NCI-H524 (cell line): ENCODE measurements around the gene TFDP2.
"Not testable (repeated sequence)": the region's sequence is repeated elsewhere in the genome, so short reads cannot be mapped to it uniquely, and the experiment has no call there.

Experiments used
- DNase-seq, 2 experiments: peaks; one replicate each; lab custom pipeline; 2025; lab: John Stamatoyannopoulos, UW

The TFDP2 gene

DNA sequence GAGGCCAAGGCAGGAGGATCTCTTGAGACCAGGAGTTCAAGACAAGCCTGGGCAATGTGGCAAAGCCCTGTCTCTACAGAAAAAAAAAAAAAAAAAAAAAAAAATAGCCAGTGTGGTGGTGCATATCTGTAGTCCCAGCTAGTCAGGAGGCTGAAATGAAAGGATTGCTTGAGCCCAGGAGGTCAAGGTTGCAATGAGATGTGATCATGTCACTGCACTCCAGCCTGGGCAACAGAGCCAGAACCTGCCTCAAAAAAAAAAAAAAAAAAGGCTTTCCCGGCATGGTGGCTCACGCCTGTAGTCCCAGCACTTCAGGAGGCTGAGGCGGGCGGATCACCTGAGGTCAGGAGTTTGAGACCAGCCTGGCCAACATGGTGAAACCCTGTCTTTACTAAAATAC lies 73.7 kb downstream of the TFDP2 start:
- not testable (repeated sequence) for DNase-seq

DNA sequence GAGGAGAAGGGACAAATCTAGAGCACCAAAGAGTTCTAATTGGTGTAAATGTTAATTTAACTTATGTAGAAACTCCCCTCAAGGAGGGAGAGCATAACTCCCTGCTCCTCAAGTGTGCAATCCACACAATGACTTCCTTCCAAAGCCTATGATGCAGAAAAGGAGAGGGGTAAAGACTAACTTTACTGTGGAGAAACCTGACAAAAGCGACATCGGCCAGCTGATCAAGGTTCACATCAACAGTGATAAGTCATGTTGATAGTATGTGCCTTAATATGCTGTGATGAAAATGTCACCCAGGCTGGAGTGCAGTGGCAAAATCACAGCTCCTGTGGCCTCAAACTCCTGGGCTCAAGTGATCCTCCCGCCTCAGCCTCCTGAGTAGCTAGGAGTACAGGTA lies 76.5 kb downstream of the TFDP2 start:
- DNase-seq: no peak

DNA sequence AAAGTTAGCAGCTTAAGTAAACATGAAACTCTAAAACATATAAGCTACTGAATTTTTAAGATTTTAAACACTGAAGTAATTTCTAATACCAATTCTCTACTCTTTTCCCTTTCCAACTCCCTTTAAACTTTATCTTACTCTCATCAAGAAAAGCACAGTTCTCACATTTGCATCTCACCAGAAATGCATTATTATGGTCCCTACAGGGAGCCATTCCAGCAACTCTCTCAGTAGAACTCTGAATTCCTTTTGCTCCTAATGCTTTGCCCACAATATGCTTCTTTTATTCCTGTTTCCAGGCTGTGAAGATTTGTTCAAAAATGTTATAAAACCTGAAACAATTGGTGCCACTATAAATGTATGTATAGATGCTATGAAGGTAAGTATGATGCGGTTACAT lies 83.4 kb downstream of the TFDP2 start:
- DNase-seq: no peak

DNA sequence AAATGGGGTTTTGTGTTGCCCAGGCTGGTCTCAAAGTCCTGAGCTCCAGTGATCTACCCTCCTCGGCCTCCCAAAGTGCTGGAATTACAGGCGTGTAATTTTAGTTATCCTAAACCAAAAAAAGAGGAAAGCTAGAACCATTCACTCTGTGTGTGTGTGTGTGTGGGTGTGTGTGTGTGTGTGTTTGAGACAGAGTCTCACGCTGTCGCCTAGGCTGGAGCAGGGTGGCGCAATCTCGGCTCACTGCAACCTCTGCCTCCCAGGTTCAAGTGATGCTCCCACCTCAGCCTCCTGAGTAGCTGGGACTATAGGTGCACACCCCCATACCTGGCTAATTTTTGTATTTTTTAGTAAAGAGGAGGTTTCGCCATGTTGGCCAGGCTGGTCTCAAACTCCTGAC lies 84.0 kb downstream of the TFDP2 start:
- DNase-seq: no peak

DNA sequence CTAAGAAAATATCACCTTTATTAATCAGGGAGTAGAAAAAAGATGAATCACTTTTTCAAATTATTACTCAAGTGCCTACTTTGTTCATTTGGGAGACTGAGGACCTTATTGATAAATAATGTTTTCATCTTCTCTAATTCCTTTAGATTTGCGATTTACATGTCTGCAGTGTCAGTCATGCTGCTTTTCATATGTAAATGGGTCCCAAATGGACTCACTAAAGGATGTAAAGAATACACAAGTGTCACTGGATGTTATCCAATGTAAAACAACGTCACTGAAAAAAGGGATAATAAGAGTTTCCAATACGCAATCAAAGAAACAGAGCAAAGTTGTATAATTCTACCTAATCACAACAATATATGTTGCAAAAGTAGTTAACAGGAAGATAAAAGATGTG lies 84.9 kb downstream of the TFDP2 start:
- DNase-seq: no peak

DNA sequence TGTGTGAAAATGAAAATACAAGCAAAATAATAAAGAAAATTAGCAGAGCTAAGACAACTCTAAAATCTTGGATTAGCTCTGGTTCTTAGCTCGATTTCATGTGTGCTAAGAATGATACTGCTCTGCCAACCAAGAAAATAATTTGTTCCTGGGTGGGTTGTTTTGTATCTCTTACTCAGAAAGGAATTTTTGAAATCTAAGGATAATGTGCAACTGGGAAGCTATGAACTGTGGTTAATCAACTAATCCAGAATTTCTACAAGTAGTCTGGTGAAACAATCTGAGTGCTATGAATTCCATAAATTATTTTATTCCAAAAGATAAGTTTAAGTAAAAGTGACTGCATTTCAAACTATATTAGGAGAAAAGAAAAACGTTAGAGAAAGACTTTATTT lies 92.0 kb downstream of the TFDP2 start:
- DNase-seq: no peak

DNA sequence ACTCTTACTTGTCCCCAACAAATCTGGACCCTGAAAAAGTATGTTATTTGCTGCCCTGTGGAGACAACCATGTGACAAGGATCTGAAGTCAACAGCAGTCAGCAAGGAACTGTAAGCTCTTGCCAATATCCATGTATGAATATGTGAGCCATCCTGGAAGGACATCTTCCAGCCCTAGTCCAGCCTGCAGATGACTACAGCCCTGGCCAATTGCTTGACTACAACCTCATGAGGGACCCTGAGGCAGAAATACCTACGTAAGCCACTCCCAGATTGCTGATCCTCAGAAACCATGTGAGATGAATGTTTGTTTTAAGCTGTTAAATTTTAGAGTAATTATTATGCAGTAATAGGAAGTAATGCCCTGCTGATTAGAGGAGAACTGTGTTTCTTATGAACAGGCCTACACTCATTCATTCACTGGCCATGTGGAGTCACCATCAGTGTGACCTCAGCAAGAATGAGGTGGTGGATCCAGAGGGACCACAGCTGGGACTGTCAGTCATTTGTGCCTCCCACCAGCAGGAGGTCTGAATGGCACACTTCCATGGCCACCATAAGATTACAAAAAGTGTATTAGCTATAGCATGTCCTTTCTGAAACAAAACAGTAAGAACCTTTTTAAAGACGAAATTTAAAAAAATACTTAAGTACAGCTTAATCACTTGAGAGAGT lies 92.6 kb downstream of the TFDP2 start:
- no peak for DNase-seq

DNA sequence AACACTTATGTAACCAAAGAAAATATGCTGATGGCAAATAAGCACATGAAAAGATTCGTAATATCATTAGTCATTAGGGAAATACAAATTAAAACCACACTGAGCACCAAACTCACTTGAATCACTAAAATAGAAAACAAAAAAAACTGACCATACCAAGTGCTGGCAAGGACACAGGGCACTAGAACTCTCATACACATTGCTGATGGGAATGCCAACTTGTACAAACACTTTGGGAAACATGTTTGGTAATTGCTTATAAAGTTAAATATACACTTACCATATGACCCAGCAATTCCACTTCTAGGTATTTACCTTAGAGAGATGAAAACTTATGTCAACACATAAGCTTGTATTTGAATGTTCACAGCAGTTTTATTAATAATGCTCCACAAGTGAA lies 95.5 kb downstream of the TFDP2 start:
- no peak for DNase-seq

DNA sequence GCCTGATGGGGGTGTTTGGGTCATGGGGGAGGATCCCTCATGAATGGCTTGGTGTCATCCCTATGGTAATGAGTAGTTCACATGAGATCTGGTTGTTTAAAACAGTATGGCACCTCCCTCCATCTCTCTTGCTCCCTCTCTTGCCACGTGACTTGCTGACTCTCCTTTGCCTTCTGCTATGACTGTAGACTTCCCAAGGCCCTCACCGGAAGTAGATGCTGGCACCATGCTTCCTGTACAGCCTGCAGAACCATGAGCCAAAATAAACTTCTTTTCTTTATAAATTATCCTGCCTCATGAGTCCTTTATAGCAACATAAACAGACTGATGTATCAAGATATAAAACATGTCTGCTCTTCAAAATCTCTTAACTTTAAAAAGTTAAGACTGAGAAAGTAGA lies 96.1 kb downstream of the TFDP2 start:
- DNase-seq: no peak

DNA sequence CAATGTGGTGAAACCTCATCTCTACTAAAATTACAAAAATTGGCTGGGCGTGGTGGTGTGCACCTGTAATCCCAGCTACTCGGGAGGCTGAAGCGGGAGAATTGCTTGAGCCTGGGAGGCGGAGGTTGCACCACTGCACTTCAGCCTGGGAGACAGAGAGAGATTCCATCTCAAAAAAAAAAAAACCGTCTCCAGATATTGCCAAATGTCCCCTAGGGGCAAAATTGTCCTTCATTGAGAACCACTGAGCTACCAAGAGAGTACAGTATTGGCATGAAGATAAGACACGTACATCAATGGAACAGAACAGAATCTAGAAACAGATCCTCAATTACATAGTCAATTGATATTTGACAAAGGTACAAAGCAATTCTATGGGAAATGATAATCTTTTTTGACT lies 98.0 kb downstream of the TFDP2 start:
- DNase-seq: no peak

DNA sequence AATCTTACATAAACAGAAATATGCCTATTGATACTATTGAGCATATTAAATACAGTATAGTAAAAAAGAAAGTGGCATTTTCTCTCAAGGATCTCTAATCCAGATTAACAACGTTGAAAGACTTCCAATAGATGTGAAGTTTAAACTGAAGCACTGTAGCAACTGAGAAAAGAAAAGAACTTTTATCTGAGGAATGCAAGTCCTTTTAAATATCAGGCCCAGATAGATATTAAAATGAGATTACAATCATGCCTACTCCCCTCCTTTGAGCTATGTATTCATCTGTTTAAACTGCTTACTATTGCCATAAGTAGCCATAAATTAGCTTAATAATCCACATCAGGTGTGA lies 102.3 kb downstream of the TFDP2 start:
- DNase-seq: no peak

DNA sequence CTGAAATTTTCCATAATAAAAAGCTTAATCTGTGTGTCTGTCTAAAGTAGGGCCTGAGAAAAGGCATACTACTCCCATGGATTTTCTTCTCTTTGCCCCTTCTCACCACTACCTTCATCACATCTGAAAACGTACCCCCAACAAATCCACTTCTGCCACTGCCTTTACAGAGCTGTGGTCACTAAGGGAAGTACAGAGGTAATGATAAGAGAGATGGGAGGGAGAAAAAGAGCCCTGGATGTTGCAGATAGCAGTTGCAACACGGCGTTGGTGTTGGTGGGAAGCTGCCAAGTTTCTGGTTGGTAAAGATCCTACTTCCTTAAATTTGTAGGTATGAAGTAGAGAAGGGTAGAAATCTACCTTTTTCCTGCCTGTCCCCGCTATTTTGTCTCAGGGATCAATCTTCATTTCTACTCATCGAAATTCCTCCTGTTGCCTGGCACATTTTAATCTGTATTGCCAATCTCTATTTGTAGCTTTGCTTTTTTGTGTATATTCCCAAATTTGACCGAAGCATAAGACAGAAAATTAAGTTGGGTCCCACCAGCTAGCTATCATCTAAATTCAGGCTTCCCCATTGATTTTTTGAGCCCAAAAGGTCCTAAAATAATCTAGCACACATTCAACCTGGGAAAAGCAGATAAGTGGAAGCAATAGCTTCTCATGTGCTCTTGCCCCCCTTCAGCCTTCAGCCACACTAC lies 102.9 kb downstream of the TFDP2 start:
- no peak for DNase-seq

DNA sequence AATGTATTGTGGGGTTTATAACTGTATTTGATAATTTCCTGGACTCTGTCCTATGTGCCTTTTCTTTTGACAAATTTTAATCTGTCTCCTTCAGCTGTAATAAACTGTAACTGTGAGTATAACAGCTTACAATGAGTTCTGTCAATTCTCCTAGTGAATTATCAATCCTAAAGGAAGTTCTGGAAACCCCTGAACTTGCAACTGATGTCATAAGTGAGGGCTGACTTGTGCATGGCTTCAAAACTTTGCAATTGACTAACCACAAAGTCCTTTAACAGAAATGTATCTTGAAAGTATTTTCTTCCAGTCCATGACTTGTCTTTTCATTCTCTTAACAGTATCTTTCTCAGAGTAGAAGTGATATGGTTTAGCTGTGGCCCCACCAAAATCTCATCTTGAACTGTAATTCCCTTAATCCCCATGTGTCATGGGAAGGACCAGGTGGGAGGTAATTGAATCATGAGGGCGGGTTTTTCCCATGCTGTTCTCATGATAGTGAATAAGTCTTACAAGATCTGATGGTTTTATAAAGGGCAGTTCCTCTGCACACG lies 108.3 kb downstream of the TFDP2 start:
- peak; percentile 64 to 81 for DNase-seq

DNA sequence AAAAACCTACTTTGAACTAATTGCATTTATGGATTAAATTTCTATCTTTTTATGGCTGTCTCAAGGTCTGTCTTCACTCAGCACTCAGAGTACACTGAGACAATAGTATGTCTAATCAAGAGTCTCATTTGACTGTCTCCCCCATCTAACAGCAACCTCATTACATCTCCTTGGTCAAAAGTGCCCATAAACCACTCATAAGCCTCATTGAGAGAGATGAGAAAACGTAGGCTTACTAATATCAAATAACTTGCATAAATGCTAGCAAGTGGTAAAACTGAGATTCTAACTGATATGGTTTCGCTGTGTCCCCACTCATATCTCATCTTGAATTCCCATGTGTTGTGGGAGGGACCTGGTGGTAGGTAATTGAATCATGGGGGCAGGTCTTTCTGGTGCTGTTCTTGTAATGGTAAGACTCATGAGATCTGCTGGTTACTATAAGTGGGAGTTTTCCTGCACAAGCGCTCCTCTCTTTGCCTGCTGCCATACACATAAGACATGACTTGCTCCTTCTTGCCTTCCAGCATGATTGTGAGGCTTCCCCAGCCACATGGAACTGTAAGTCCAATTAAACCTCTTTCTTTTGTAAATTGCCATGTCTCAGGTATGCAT lies 113.9 kb downstream of the TFDP2 start:
- peak in 1 of 2 experiments; percentile 37 for DNase-seq

DNA sequence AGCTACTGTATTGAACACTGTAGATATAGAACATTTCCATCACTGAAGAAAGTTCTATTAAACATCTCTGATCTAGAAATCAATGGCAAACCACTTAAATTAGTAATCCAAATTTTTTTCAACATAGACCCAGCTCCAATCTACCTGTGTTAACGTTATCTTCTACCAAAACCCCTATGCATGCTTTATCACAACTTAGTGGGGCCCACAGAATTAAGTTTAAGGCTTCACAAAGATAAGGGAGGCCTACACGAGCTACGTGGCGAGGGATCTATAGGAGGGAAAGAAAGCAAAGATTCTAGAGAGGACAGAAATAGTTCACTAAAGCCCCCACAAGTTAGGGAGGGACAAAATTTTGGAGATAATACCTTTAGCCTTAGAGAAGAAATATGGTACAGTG lies 116.1 kb downstream of the TFDP2 start:
- DNase-seq: no peak

DNA sequence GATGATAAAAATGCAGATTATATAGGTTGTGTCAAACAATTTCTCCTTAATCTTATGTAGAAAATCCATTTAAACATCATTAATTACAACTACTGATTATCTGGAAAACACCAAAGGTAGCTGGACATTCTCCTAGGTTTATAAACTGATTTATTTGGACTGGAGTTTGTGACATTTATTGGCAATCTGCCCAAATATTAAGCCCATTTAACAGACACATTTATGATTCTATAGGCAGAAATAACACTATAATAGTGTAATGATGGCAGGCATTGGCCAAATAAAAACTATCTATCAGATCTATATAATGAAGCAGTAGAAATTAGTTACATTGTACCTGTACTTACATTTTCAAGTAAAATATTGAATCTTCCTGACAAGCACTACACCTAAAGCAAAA lies 117.8 kb downstream of the TFDP2 start:
- no peak for DNase-seq

DNA sequence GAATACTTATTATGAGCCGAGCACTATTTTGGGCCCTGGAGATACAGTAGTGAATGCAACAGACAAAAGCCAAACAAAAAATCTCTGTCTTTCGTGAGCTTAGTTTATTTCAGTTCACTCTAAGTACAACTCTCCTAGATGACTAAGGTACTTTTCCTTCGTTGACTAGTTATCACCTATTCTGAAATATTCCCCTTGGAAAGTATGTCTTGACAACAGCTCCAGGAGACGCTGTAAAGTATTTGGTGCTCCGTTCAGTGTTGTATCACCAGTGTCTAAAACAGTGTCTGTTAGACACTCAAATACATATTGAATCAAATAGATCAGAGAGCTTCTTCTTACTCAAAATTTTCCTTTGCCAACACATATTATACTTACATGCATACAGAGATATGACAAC lies 119.6 kb downstream of the TFDP2 start:
- DNase-seq: no peak

DNA sequence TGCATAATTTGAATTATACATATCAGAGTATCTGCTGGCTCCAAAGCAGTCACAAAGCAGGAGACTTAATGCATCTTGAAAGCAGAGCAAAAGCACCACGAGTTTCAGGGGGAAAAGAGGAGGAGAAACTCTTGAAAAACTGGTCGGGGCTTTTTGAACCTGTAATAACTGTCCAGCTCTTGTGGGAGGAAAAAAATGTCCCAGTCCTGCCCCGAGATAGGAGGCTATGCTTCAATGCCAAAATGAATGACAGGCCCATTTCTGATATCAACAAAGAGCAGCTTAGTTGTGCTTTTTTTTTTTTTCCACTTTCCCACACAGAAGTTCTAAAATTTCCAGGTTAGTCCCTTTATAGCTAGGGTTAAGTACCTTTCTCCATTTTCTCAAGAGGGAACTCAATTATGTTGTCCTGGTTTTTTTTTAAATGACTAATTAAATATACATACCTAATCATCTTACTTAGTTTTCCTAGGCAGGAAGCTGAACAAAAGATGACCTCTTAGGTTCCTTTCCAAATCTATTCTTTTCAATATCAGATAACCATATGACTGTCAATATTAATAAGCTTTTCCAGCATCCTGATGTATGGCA lies 120.2 kb downstream of the TFDP2 start:
- DNase-seq: no peak

DNA sequence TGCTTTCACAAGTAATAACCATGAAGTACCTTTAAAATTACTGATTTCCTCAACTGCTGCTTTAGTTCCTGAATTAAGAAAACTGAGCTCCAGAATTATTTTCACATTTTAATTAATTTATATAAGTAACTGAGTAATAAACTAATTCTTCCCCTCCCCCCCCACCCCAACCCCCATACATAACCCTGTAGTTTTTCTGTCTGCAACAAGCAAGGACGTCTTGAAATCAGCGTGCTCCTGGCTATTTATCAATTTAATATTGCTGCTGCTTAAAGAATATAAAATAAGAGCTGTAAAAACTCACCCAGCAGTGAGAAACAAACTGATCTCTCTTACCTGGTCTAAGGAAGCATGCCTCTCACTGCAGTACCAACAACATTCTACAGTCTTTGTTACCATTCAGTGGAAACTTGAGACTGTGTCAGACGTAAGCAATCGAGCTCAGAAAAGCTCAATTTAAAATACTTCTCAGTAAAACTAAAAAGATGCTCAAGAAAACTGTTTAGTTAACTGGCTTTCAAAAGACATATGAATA lies 121.0 kb downstream of the TFDP2 start:
- peak; percentile 18 to 26 for DNase-seq

DNA sequence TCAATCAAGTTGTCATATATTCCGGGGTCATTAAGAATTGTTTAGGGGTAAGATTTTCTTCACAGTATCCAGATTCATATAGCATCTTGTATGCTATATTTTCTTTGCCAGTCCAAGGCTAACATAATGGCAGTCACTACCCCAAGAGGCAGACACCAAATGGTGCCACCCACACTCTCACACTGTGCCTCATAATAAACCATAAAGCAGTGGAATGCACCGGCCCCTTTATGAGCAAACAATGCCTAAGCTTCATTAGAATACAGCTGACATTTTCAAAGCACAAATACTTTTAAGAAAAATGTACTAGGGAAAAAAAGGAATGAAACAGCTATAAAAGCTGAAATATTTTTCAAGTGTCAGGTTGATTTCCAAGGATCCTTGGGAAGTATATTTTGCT lies 121.6 kb downstream of the TFDP2 start:
- DNase-seq: peak in 1 of 2 experiments; percentile 7

DNA sequence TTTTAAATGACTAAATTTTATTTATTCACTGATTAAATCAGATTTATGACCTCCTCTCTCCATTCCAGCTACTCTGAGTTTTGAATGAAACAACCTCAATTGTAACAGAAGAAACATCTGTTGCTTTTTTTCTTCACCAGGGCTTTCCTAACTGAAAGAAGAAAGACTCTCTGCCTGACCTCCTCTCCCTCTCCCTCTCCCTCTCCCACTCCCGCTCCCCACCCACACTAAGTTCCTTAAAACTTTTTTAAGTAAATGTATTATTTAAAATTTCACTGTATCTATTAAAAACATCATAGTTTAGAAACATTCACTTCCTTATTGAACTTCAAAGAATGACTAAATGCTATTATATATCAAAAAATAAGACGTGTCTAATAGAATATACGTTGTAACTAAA lies 122.0 kb downstream of the TFDP2 start:
- DNase-seq: no peak

DNA sequence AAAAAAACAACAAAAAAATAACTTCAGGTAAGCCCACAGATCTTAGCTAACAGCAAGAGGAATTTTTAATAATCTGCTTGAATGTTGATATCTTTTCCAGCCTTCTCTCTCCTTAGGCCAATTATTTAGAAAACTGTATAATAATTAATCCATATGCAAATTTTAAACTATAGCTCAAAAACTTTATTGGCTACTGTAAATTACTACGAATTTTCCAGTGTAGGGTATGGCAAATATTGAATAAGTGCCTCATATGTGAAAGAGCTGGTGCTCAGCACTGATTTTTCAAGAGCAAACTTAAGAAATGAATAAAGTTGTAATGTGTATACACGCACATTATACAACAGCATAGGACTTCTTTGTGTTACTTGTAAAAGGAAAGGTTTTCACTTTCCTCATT lies 123.0 kb downstream of the TFDP2 start:
- DNase-seq: no peak

DNA sequence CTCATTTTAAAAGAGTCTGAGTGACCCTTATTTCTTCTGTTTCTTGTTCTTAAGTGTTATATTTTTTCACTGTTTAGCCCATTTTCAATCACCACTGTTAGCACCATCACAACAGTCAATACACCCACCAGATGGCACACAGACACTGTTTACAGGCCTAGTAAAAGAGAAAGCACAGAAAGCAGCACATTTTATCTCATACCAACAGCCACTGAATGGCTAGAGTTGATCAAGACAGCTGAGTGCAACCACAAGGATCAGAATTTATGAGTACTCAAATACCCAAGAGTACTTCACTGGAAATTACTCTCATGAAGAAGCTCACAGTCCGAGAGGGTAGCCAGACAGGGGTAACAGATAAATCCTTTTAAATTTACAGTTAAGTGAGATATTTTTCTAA lies 127.0 kb downstream of the TFDP2 start:
- DNase-seq: peak; percentile 15 to 54
